Mesothelial cell of epicardium (in vitro differentiated cells): ENCODE results near the gene CDH23. TPM values are rescaled to one million over a fixed set of nuclear protein-coding genes. Genes with fewer than 3 reads are reported as not detected.

Source experiments
- DNase-seq, 2 experiments: peaks; one replicate each; pipeline ENCODE4 v3.0.0; 2021; ENCODE audit warnings: low spot score in 2 of 2; ENCODE audit not compliant: unreplicated experiment in 2 of 2
- H3K27ac Mint-ChIP-seq: 2 replicates; pipeline ENCODE4 v1.8.0; 2021; ENCODE audit warnings: mixed read lengths
- H3K27me3 Mint-ChIP-seq: 2 replicates; pipeline ENCODE4 v1.8.0; 2021; ENCODE audit warnings: low read depth, mixed read lengths
- H3K36me3 Mint-ChIP-seq: 2 replicates; pipeline ENCODE4 v1.8.0; 2021; ENCODE audit warnings: mixed read lengths
- H3K4me1 Mint-ChIP-seq: 2 replicates; pipeline ENCODE4 v1.8.0; 2021; ENCODE audit warnings: mixed read lengths
- H3K4me3 Mint-ChIP-seq: 2 replicates; pipeline ENCODE4 v1.8.0; 2021; ENCODE audit warnings: mild to moderate bottlenecking, moderate library complexity, mixed read lengths
- H3K9me3 Mint-ChIP-seq: 2 replicates; pipeline ENCODE4 v1.8.0; 2021; ENCODE audit warnings: mixed read lengths
- CTCF ChIP-seq: fragments of 200-600 bp; sonication (generic); IDR thresholded peaks from one replicate; pipeline ENCODE4 v1.5.0; 2021; ENCODE audit warnings: antibody characterized with exemption; ENCODE audit not compliant: unreplicated experiment
- total RNA-seq: library from RNA; stranded (reverse); gene quantifications from 3 replicates; pipeline ENCODE4 v1.2.1, GENCODE V29; 2021

The CDH23 gene
- total RNA-seq, 1 donor from 2014 or later: 2.5 TPM

DNA sequence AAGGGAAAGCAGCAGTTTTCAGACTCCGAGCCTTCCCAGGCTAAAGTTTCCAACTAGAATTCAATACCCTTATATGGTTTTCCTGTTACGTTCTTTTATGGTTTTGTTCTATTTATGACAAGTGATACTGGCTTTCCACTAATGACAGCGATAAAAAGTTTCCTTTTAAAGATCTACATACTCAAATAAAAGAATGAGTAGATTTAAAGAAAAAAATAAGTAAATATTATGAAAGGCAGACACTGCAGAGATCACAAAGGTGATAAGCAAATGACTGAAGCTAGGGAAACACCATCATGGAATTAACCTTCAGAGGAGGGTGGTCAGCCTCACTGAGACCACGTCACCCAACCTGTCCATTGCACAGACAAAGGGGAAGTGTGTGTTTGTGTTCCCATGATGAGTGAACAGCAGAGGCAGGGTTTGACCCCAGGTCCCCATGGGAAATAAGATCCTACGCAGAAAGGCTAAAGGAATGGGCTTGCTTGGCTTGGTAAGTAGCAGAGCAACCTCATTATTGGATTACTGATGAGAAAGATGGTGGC lies 372.6 kb downstream of the CDH23 start:
- Mint-ChIP-seq H3K27ac (peak overlapping the region; percentile 85), H3K4me3 (no peak overlapping the region)

DNA sequence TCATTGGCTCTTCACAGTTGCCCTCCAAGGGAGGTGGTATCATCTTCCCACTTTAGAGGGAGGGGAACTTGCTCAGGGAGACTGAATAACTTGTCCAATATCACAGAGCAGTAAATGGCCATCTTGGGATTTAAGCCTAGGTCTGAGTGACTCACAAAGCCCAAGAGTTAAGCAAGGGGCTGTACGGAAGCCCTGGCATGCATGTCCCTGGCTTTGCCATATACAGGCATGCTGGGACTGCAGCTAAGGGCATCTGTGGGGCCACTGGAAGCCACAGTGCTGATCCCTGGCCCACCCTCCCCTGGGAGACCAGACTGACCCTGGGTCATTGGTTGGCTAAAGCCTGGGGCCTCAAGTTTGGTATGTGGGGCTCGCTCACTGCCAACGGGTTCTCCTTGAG lies 373.5 kb downstream of the CDH23 start:
- no peaks in the 10 kb centered on the region for H3K36me3 Mint-ChIP-seq
- H3K27ac Mint-ChIP-seq: peak overlapping the region; percentile 75
- no peak for TF ChIP-seq CTCF
- DNase-seq: no peak
- H3K4me3 Mint-ChIP-seq: no peak overlapping the region
- no peaks in the 10 kb centered on the region for H3K27me3 Mint-ChIP-seq
- no peaks in the 10 kb centered on the region for H3K9me3 Mint-ChIP-seq
- peaks cover 32% of the 10 kb centered on the region for H3K4me1 Mint-ChIP-seq

More for the DNA sequence above, 372.6 kb downstream of the CDH23 start:
- DNase-seq: no peak
- Mint-ChIP-seq H3K36me3 (no peaks in the 10 kb centered on the region), H3K9me3 (no peaks in the 10 kb centered on the region), H3K4me1 (peaks cover 33% of the 10 kb centered on the region), H3K27me3 (no peaks in the 10 kb centered on the region)
- no peak for TF ChIP-seq CTCF

DNA sequence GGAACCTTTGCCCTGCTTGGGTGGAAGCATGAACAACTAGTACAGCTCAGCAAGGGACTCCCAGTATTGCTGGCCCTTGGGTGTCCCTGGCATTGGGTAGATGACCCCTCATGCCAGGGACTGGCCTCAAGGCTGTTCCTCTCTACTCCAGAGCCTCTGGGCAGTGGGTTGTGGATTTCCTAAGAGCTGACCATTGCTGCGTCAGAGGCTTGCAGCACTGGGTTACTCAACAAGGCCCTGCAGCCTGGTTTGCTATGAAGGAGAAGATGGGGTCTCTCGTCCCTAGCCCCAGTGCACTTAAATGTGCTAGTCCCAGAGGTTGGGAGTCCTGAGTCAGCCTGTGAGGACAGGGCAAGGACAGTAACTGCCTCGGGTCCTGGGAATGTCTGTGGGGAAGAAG lies 374.1 kb downstream of the CDH23 start:
- Mint-ChIP-seq H3K4me3 (no peak overlapping the region), H3K27me3 (no peaks in the 10 kb centered on the region), H3K36me3 (no peaks in the 10 kb centered on the region), H3K9me3 (no peaks in the 10 kb centered on the region), H3K27ac (no peak overlapping the region), H3K4me1 (peaks cover 26% of the 10 kb centered on the region)
- no peak for DNase-seq
- no peak for TF ChIP-seq CTCF

DNA sequence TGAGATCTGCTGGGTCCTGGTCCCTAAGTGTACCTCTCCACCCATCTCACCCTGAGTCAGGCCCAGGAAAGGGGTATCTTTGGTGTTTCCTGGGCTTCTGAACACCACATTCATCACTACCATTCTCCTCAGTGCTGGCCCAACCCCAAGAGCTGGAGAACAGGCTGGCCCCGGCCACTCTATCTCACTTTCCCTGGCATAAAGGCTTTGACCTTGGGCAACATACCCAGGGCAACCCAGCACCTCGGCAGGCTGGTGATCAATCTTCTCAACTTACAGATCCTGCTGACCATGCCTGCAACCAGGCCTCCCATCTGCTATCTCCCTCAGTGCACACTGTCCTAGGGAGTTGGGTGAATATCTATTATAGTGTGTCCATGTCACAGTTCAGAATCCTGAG lies 374.5 kb downstream of the CDH23 start:
- Mint-ChIP-seq H3K27ac (no peak overlapping the region), H3K27me3 (no peaks in the 10 kb centered on the region), H3K4me3 (no peak overlapping the region), H3K36me3 (no peaks in the 10 kb centered on the region), H3K9me3 (no peaks in the 10 kb centered on the region), H3K4me1 (peaks cover 24% of the 10 kb centered on the region)
- no peak for DNase-seq
- no peak for TF ChIP-seq CTCF

DNA sequence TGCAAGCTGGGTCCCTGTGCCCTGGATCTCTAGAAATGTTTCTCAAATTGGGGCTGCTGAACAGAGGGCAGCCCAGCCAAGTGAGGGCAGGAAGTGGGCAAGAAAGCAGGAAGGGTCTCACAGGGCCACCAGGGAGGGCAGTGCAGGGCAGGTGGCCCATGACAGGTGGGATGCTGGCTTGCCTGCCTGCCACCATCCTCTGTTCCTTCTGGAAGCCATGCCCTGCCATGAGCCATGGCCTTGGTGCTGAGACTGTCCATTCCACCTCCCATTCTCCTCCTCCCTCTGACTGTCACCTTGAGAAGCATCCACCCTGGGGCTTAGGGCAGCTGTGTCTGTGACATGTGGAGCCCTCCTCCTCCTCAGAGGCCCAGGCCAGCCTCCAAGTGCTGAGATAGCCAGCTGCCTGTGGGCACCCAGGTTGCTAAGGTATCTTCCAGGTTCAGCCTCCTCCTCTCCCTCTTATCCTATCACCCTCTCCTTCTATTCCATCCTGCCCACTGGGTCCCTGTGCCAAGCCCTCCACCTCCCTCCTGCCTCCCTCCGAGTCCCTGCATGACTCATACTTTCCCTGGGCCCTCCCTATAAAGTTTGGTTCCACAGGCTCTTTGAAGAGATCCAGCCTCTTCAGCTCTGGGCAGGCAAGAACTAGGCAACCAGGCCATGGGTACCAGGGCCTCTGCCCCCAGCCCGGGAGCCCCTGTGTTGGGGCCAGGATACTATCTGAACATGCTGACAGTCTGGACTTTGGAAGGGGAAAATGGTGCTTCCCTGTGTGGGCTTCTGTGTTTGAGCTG lies 375.3 kb downstream of the CDH23 start:
- TF ChIP-seq CTCF: no peak
- DNase-seq: no peak
- H3K4me3 Mint-ChIP-seq: peak overlapping the region; percentile 70

More for the DNA sequence above, 375.3 kb downstream of the CDH23 start:
- H3K9me3 Mint-ChIP-seq: no peaks in the 10 kb centered on the region
- H3K4me1 Mint-ChIP-seq: peaks cover 16% of the 10 kb centered on the region
- no peak overlapping the region for H3K27ac Mint-ChIP-seq
- H3K36me3 Mint-ChIP-seq: no peaks in the 10 kb centered on the region
- H3K27me3 Mint-ChIP-seq: no peaks in the 10 kb centered on the region
